ENCODE data around the gene MYO18A.

The MYO18A gene

DNA sequence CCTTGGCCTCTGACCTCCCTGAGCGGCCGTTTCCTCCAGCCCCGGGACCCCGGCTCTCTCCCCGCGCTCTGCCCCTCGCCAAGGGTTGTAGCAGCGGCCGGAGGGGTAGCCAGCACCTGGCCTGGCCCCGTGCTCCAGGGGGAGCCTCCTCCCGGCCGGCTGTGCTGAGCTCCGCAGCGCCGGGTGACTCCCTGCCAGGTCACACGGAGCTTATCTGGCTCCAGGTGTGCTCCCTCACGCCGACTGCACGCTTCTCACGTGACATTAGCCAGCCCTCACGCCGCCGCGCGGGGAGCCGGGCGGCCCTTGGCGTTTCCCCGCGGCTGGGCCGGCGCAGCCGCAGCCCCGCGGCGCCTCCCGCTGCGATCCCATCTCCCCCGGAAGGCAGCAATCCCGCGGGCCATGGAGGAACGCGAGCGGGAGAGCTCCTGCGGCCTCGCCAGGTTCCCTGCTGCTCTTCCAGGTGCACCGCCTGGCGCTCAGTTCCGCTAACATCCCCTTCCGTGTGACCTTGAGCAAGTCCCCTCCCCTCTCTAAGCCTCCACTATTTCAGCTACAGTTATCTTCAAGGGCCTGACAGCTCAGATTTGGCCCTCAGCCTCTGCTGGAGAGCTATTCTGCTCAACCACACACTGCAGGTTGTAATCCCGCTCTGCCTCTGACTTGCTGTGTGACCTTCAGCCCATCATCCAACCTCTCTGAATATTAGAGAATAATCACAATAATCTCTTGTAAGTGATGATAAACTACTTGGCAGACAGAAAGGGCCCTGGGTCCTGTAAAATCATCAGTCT, 3.4 kb downstream of the MYO18A start:
- peak overlapping the region; percentile 62 for H2AFZ ChIP-seq
- H3K27ac ChIP-seq = peak overlapping the region; percentile 88
- no peaks in the 10 kb centered on the region for H3K36me3 ChIP-seq (ENCODE audit: control insufficient read depth, insufficient read depth, low read length)
- peaks cover 20% of the 10 kb centered on the region for H3K4me1 ChIP-seq
- H3K79me2 ChIP-seq = peaks cover 33% of the 10 kb centered on the region
- H3K27me3 ChIP-seq (ENCODE audit: control insufficient read depth, insufficient read depth, low read length) = no peaks in the 10 kb centered on the region
- peak overlapping the region; percentile 62 for H3K4me3 ChIP-seq (ENCODE audit: low read depth, low read length)
- no peak overlapping the region for H3K9ac ChIP-seq
- H3K9me3 ChIP-seq (ENCODE audit: control insufficient read depth, low read length) = no peaks in the 10 kb centered on the region
- TF ChIP-seq, protein P1, sequence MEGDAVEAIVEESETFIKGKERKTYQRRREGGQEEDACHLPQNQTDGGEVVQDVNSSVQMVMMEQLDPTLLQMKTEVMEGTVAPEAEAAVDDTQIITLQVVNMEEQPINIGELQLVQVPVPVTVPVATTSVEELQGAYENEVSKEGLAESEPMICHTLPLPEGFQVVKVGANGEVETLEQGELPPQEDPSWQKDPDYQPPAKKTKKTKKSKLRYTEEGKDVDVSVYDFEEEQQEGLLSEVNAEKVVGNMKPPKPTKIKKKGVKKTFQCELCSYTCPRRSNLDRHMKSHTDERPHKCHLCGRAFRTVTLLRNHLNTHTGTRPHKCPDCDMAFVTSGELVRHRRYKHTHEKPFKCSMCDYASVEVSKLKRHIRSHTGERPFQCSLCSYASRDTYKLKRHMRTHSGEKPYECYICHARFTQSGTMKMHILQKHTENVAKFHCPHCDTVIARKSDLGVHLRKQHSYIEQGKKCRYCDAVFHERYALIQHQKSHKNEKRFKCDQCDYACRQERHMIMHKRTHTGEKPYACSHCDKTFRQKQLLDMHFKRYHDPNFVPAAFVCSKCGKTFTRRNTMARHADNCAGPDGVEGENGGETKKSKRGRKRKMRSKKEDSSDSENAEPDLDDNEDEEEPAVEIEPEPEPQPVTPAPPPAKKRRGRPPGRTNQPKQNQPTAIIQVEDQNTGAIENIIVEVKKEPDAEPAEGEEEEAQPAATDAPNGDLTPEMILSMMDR (IDR thresholded peaks at IDR 0.05) = peak; percentile 7
- H3K4me2 ChIP-seq (ENCODE audit: low read length) = peak overlapping the region; percentile 77

- no peak overlapping the region for H3K9ac ChIP-seq
- no peak overlapping the region for H3K27ac ChIP-seq
- H3K4me2 ChIP-seq (ENCODE audit: low read length) = no peak overlapping the region
- peaks cover 14% of the 10 kb centered on the region for H3K4me1 ChIP-seq
- H3K79me2 ChIP-seq = peaks cover 43% of the 10 kb centered on the region
- H3K4me3 ChIP-seq (ENCODE audit: low read depth, low read length) = no peak overlapping the region
- TF ChIP-seq, protein P1 (IDR thresholded peaks at IDR 0.05) = no peak
- H2AFZ ChIP-seq = no peak overlapping the region
- no peaks in the 10 kb centered on the region for H3K27me3 ChIP-seq (ENCODE audit: control insufficient read depth, insufficient read depth, low read length)
- no peaks in the 10 kb centered on the region for H3K36me3 ChIP-seq (ENCODE audit: control insufficient read depth, insufficient read depth, low read length)
- H3K9me3 ChIP-seq (ENCODE audit: control insufficient read depth, low read length) = no peaks in the 10 kb centered on the region
These were observed 4.8 kb downstream of the MYO18A start for GRCh38 chr17:29175349-29175748.

DNA sequence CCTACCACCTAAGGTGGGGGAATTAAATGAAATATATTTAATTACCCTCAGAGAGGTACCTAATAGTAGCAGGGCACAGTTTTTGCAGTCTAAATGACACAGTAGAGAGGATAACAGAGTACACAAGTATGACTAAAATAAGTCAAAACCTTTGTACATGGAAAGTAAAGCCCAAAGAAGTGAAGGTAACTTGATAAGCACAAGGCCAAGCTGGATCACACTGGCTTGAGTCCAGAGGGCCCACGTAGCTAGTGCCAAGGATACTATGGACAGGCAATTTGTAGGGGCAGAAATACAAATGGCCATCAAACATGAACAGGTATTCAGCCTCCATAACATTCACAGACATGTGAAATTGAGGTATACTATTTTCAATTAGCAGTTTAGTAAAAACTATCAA, 7.6 kb downstream of the MYO18A start:
- Histone ChIP-seq H3K4me3 (ENCODE audit: low read depth, low read length) (no peak overlapping the region), H3K9me3 (ENCODE audit: control insufficient read depth, low read length) (no peaks in the 10 kb centered on the region), H3K9ac (no peak overlapping the region), H3K4me1 (peaks cover 15% of the 10 kb centered on the region), H3K27me3 (ENCODE audit: control insufficient read depth, insufficient read depth, low read length) (no peaks in the 10 kb centered on the region), H2AFZ (no peak overlapping the region), H3K36me3 (ENCODE audit: control insufficient read depth, insufficient read depth, low read length) (no peaks in the 10 kb centered on the region), H3K27ac (no peak overlapping the region), H3K79me2 (peaks cover 70% of the 10 kb centered on the region), H3K4me2 (ENCODE audit: low read length) (no peak overlapping the region)
- TF ChIP-seq, protein P1 (IDR thresholded peaks at IDR 0.05) = no peak

GRCh38 chr17:29170682-29171081, 9.5 kb downstream of the MYO18A start:
- no peak overlapping the region for H3K27ac ChIP-seq
- H3K4me2 ChIP-seq (ENCODE audit: low read length) = no peak overlapping the region
- TF ChIP-seq, protein P1 (IDR thresholded peaks at IDR 0.05) = no peak
- peaks cover 78% of the 10 kb centered on the region for H3K79me2 ChIP-seq
- no peak overlapping the region for H3K4me3 ChIP-seq (ENCODE audit: low read depth, low read length)
- H3K9ac ChIP-seq = no peak overlapping the region
- H2AFZ ChIP-seq = no peak overlapping the region
- no peaks in the 10 kb centered on the region for H3K9me3 ChIP-seq (ENCODE audit: control insufficient read depth, low read length)
- no peaks in the 10 kb centered on the region for H3K27me3 ChIP-seq (ENCODE audit: control insufficient read depth, insufficient read depth, low read length)
- no peaks in the 10 kb centered on the region for H3K36me3 ChIP-seq (ENCODE audit: control insufficient read depth, insufficient read depth, low read length)
- H3K4me1 ChIP-seq = peaks cover 10% of the 10 kb centered on the region

All from parathyroid adenoma (tissue), 2 donors.